Ovary (tissue), 9 donors: ENCODE data around the gene CALML4. TPM values are rescaled to one million over a fixed set of nuclear protein-coding genes. Genes with fewer than 3 reads are reported as not detected.
"Not testable (repeated sequence)": the region's sequence is repeated elsewhere in the genome, so short reads cannot be mapped to it uniquely, and the experiment has no call there.

ENCODE experiments used
- DNase-seq, 5 donors: peaks; one replicate each; pipeline ENCODE4 v3.0.0-alpha.2; 2019 to 2020
- H3K27ac ChIP-seq, 2 donors: fragments of 200-600 bp; one replicate each; pipeline versions ENCODE4 v1.5.1 to v1.8.0; 2019 to 2022
- H3K27me3 ChIP-seq: fragments of 200-600 bp; one replicate; pipeline ENCODE4 v1.8.0; 2022
- H3K36me3 ChIP-seq: fragments of 200-600 bp; sonication (generic); one replicate; pipeline ENCODE4 v1.5.1; 2019
- H3K4me1 ChIP-seq: one replicate; pipeline ENCODE4 v1.8.1; 2013; ENCODE audit warnings: mild to moderate bottlenecking, moderate library complexity; ENCODE audit not compliant: insufficient read depth
- H3K4me3 ChIP-seq: fragments of 200-600 bp; sonication (generic); one replicate; pipeline ENCODE4 v1.5.1; 2017
- H3K9me3 ChIP-seq, 2 donors: fragments of 200-600 bp in 1 of 2; sonication (generic) in 1 of 2; one replicate each; pipeline versions ENCODE4 v1.5.1 to v1.8.1; 2013 to 2019; ENCODE audit warnings: mild to moderate bottlenecking in 1 of 2, moderate library complexity in 1 of 2
- EP300 ChIP-seq: sonication (generic); formaldehyde crosslinking; IDR thresholded peaks from one replicate; pipeline ENCODE4 v1.6.1; 2017; ENCODE audit warnings: antibody characterized with exemption
- POLR2A ChIP-seq: fragments of 450-650 bp; IDR thresholded peaks from one replicate; pipeline ENCODE4 v1.6.1; 2017; ENCODE audit warnings: antibody characterized with exemption, mild to moderate bottlenecking, moderate library complexity
- WGBS, 3 donors: extraction: QIAGEN DNeasy Blood & Tissue Kit in 1 of 3; methylation state at CpG; one replicate each; pipeline versions ENCODE4 v1.1.5 to v1.1.7; 2013 to 2017; 5-methylcytosine and 5-hydroxymethylcytosine counted together
- intact Hi-C, 4 donors: fragments of 100-400 bp; cut with DNase I; formaldehyde crosslinking; loops; one replicate each; pipeline versions ENCODE4 v1.11.0 to v1.15.1; 2022 to 2023
- polyA plus RNA-seq, 2 donors: library from polyadenylated mRNA; stranded (reverse); fragments of 200-250 nt in 1 of 2; fragments of 350-450 nt in 1 of 2; fragmentation: Illumina TruSeq in 1 of 2; extraction: RNeasy Lipid Tissue Mini Kit (QIAGEN cat#74804) in 1 of 2; gene quantifications; one replicate each; pipeline ENCODE4 v1.2.3, GENCODE V29; 2013 to 2014
- total RNA-seq, 7 donors: library from RNA; depleted of rRNA in 2 of 7; stranded (reverse); fragments of >200 nt in 2 of 7; fragmentation: NEBNext Ultra II Directional in 3 of 7; extraction: Animal tissue kit (Norgen Biotek cat#: 25700) in 3 of 7; gene quantifications; one replicate each; pipeline versions ENCODE4 v1.1.0 to v1.2.4, GENCODE V29; 2016 to 2023
- TF ChIP-seq, protein P1 (sequence below), 3 donors: fragments of 450-650 bp in 2 of 3; fragments of 200-600 bp in 1 of 3; IDR thresholded peaks; one replicate each; pipeline versions ENCODE4 v1.5.1 to v1.8.0; 2016 to 2022; ENCODE audit warnings: antibody characterized with exemption in 3 of 3, mild to moderate bottlenecking in 1 of 3
- donor health status: DM: no; HTN: no; CAD: no; lungs with moderate emphysema.
- donor health status: DM: no; HTN: no; CAD: no.
- donor health status: Bipolar disorder and iron deficiency.
- donor health status: DM: yes; HTN: yes; CAD: no.
- donor health status: DM: no; HTN: no; CAD: no.
- donor health status: DM: yes; HTN: yes; CAD: no.

The CALML4 gene
- total and polyA plus RNA-seq, 9 donors: 2.5 to 9.5 (median 3.2) TPM

DNA sequence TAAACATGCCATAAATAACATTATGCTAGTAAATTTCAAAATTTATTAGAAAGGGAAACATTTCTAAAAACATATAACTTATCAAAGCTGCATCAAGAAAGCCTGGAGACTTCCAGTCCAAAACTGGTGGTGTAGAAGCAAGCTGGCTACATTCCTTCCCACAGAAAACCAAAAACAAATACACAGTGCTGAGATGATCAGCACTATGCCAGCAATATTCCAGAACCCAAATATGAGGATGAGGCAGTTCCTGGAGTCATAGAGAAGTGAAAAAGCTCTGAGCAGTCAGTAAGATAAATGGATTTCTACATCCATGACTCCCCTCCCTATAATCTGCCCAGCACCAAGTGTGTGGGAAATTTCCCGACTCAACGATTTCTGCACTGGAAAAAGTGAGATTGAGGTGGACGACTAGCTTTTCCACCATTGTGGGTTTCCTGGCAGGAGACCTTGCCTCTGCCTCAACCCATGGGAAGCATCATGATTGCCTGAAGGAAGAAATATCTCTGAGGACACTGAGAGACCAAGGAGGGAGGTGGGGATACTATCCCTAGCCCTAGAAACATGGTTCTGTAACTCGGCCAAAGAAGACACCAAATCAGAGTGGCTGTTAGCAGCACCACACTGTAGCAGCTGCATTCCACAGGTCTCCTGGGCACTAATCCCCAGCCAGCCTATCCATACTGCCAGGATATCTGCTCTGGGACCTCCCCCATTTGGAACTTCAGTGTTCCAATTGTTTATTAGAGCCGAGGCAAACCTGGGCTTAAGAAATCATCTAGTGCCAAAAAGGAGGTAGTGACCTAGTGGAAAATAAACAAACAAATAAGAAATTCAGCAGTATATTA, 36.2 kb upstream of the CALML4 start:
- intact Hi-C loops: no loop called here
- H3K27ac ChIP-seq: no peak overlapping the region
- H3K36me3 ChIP-seq: no peaks in the 10 kb centered on the region
- H3K9me3 ChIP-seq: peaks cover 0 to 2% of the 10 kb centered on the region in 2 donors
- TF ChIP-seq POLR2A (no peak), EP300 (no peak)
- TF ChIP-seq, protein P1, sequence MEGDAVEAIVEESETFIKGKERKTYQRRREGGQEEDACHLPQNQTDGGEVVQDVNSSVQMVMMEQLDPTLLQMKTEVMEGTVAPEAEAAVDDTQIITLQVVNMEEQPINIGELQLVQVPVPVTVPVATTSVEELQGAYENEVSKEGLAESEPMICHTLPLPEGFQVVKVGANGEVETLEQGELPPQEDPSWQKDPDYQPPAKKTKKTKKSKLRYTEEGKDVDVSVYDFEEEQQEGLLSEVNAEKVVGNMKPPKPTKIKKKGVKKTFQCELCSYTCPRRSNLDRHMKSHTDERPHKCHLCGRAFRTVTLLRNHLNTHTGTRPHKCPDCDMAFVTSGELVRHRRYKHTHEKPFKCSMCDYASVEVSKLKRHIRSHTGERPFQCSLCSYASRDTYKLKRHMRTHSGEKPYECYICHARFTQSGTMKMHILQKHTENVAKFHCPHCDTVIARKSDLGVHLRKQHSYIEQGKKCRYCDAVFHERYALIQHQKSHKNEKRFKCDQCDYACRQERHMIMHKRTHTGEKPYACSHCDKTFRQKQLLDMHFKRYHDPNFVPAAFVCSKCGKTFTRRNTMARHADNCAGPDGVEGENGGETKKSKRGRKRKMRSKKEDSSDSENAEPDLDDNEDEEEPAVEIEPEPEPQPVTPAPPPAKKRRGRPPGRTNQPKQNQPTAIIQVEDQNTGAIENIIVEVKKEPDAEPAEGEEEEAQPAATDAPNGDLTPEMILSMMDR (IDR thresholded peaks at IDR 0.05): no peak
- no peak for DNase-seq
- WGBS, 3 donors: 72 to 76% (median 73%) methylated on average over 5 of the region's 5 CpGs
- H3K27me3 ChIP-seq: no peaks in the 10 kb centered on the region
- H3K4me3 ChIP-seq: no peak overlapping the region
- no peaks in the 10 kb centered on the region for H3K4me1 ChIP-seq

DNA sequence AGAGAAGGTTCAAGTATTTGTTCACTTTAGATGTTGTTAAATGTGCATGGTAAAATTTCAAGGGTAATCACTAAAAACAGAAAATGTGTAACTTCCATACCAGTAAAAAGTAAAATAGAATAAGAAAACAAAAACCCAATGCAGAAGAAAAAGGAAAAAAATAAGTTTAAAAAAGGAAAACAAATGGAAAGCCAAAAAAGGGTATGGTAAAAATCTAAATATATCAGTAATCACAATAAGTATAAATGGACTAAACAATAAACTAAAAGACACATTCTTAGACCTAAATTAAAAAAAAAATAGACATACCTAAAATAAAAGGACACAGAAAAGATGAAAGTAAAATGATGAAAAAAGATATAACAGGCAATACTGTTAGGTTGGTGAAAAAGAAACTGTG, 33.9 kb upstream of the CALML4 start:
- no peak for DNase-seq
- Histone ChIP-seq H3K27ac (no peak overlapping the region), H3K4me1 (no peaks in the 10 kb centered on the region), H3K27me3 (no peaks in the 10 kb centered on the region), H3K9me3 (peaks cover 0 to 2% of the 10 kb centered on the region in 2 donors), H3K4me3 (no peak overlapping the region), H3K36me3 (no peaks in the 10 kb centered on the region)
- intact Hi-C loops: no loop called here
- TF ChIP-seq EP300 (no peak), POLR2A (no peak)
- TF ChIP-seq, protein P1 (IDR thresholded peaks at IDR 0.05): no peak

DNA sequence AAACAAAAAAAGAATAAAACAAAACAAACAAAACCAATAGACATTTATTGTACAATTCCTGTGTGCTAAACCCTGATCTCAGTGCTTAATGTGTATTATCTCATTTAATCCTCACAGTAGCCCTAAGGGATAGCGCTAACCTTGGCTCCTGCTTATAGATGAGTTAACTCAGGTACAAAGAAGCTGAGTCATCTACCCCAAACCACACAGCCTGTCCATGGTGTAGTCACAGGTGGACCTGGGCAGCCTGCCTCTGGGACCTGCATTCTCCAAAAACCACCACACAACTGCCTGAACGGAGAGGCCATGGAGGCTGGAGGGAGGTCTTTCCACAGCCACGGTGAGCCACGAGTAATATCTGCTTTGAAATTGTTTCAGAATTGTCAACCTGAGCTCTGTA, 29.9 kb upstream of the CALML4 start:
- H3K36me3 ChIP-seq: no peaks in the 10 kb centered on the region
- no peak overlapping the region for H3K27ac ChIP-seq
- H3K27me3 ChIP-seq: no peaks in the 10 kb centered on the region
- H3K4me3 ChIP-seq: no peak overlapping the region
- TF ChIP-seq EP300 (no peak), POLR2A (no peak)
- TF ChIP-seq, protein P1 (IDR thresholded peaks at IDR 0.05): no peak
- H3K9me3 ChIP-seq: no peaks in the 10 kb centered on the region
- peaks cover 4% of the 10 kb centered on the region for H3K4me1 ChIP-seq
- no peak for DNase-seq
- WGBS, 3 donors: 82 to 87% (median 85%) methylated on average over 4 of the region's 4 CpGs
- intact Hi-C loops: no loop called here

DNA sequence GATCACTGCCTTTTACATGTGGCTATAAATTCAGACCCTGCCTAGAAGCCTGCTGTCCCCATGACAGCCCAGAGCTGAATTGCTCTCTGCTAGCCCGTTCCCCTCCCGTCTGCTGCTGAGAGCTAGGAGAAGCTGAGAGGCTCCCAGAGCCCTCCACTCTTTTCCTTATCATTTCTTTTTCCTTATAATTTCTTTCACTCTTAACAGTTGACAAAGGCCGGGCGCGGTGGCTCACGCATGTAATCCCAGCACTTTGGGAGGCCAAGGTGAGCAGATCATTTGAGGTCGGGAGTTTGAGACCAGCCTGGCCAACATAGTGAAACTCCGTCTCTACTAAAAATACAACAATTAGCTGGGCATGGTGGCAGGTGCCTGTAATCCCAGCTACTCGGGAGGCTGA, 29.4 kb upstream of the CALML4 start:
- H3K36me3 ChIP-seq, H3K4me1 ChIP-seq, H3K27ac ChIP-seq, H3K27me3 ChIP-seq, DNase-seq, intact Hi-C loops, H3K4me3 ChIP-seq, H3K9me3 ChIP-seq: not testable (repeated sequence)
- 90 to 96% (median 91%) methylated on average over 9 of the region's 9 CpGs for WGBS, 3 donors

DNA sequence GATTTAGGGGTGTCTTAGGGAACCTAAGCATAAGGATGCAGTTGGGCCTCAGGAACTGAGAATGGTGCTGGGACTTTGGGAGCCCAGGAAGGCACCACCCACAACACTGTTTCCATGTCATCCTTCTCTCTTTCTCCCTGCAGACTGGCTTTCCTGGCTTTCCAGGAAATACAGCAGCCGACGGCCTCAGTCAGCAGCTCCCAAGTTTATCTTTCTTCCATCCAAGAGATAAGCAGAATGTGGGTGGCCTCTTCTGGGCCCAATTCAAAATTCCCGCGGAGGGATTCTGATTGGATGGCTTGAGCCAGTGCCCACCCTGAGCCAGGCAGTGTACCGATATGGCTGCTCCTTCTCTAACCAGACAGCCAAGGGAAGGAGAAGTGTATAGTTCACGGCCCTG, 28.9 kb upstream of the CALML4 start:
- H3K36me3 ChIP-seq: no peaks in the 10 kb centered on the region
- H3K4me3 ChIP-seq: no peak overlapping the region
- no peaks in the 10 kb centered on the region for H3K27me3 ChIP-seq
- no peak for TF ChIP-seq POLR2A
- no peak for TF ChIP-seq EP300
- TF ChIP-seq, protein P1 (IDR thresholded peaks at IDR 0.05): no peak
- intact Hi-C loops: no loop called here
- no peaks in the 10 kb centered on the region for H3K9me3 ChIP-seq
- H3K4me1 ChIP-seq: peaks cover 5% of the 10 kb centered on the region
- DNase-seq: no peak
- WGBS, 3 donors: 44 to 60% (median 48%) methylated on average over 6 of the region's 6 CpGs
- no peak overlapping the region for H3K27ac ChIP-seq
